PC-9 (cell line): ENCODE measurements around the gene CIBAR2. TPM values are rescaled to one million over a fixed set of nuclear protein-coding genes. Genes with fewer than 3 reads are reported as not detected.

Experiments
- BruUV-seq: library from RNA; stranded (reverse); fragments of 400-500 nt; replicated peaks from 2 replicates; lab custom pipeline; 2021; lab: Mats Ljungman, UMichigan
- CTCF ChIA-PET: fragments of 300-600 bp; sonication (Branson Sonifier 250); formaldehyde crosslinking; loops from one replicate; lab custom pipeline; 2022; ENCODE audit warnings: antibody characterized with exemption; lab: Charles Lee
- POLR2A ChIA-PET: fragments of 300-600 bp; sonication (Branson Sonifier 250); formaldehyde crosslinking; loops from one replicate; lab custom pipeline; 2022; ENCODE audit warnings: antibody characterized with exemption; ENCODE audit not compliant: unreplicated experiment; lab: Charles Lee
- DNase-seq, 2 experiments: peaks; one replicate each; pipeline versions ENCODE4 v3.0.0 to v3.0.0-alpha.2; 2015 to 2022; ENCODE audit warnings: mixed read lengths in 1 of 2
- H2AFZ ChIP-seq: fragments of 200-600 bp; sonication (generic); 2 replicates; pipeline ENCODE4 v1.8.1; 2017; ENCODE audit warnings: antibody characterized with exemption
- H3F3A ChIP-seq: fragments of 200-600 bp; sonication (generic); 2 replicates; pipeline ENCODE4 v1.8.1; 2017; ENCODE audit warnings: antibody characterized with exemption, mild to moderate bottlenecking, low read depth; ENCODE audit not compliant: insufficient read depth
- H3K27ac ChIP-seq: fragments of 200-600 bp; sonication (generic); 2 replicates; pipeline ENCODE4 v1.6.1; 2016; ENCODE audit warnings: mixed run types
- H3K27me3 ChIP-seq: fragments of 200-600 bp; sonication (generic); 2 replicates; pipeline ENCODE4 v1.6.1; 2016; ENCODE audit warnings: low read depth, mixed run types; ENCODE audit not compliant: insufficient read depth
- H3K36me3 ChIP-seq: fragments of 200-600 bp; sonication (generic); 2 replicates; pipeline ENCODE4 v1.6.1; 2016; ENCODE audit warnings: low read depth, mixed run types
- H3K4me1 ChIP-seq: fragments of 200-600 bp; sonication (generic); replicated peaks from 2 replicates; pipeline ENCODE4 v1.6.1; 2016; ENCODE audit warnings: mixed run types; ENCODE audit not compliant: insufficient read depth
- H3K4me2 ChIP-seq: fragments of 200-600 bp; sonication (generic); 2 replicates; pipeline ENCODE4 v1.6.1; 2017; ENCODE audit warnings: mixed run types
- H3K4me3 ChIP-seq: fragments of 200-600 bp; sonication (generic); 2 replicates; pipeline ENCODE4 v1.6.1; 2016; ENCODE audit warnings: mixed run types
- H3K79me2 ChIP-seq: fragments of 200-600 bp; sonication (generic); 2 replicates; pipeline ENCODE4 v1.6.1; 2017; ENCODE audit warnings: low read depth, mixed run types
- H3K9me2 ChIP-seq: fragments of 200-600 bp; sonication (generic); 2 replicates; pipeline ENCODE4 v1.8.1; 2017; ENCODE audit warnings: mild to moderate bottlenecking; ENCODE audit not compliant: insufficient read depth
- H3K9me3 ChIP-seq: fragments of 200-600 bp; sonication (generic); 2 replicates; pipeline ENCODE4 v1.8.1; 2016; ENCODE audit warnings: low read depth; ENCODE audit not compliant: insufficient read depth
- H4K20me1 ChIP-seq: fragments of 200-600 bp; sonication (generic); 2 replicates; pipeline ENCODE4 v1.8.1; 2017; ENCODE audit not compliant: insufficient read depth
- EZH2 ChIP-seq: fragments of 200-600 bp; sonication (generic); IDR thresholded peaks from 2 replicates; pipeline ENCODE4 v1.8.0; 2017; ENCODE audit warnings: antibody characterized with exemption, low read depth
- intact Hi-C: fragments of 100-400 bp; cut with micrococcal nuclease; formaldehyde crosslinking; loops from one replicate; pipeline ENCODE4 v1.10.0; 2022; ENCODE audit not compliant: unreplicated experiment
- total RNA-seq: library from RNA; stranded (reverse); gene quantifications from 2 replicates; pipeline ENCODE4 v1.2.3, GENCODE V29; 2021
- TF ChIP-seq, protein P1 (sequence below): fragments of 200-600 bp; sonication (generic); conservative IDR thresholded peaks from 2 replicates; pipeline ENCODE4 v1.6.1; 2017; ENCODE audit warnings: mixed run types, antibody characterized with exemption, mild to moderate bottlenecking, moderate library complexity

CIBAR2 gene
- total RNA-seq, 1 experiment from 2014 or later = not detected

DNA sequence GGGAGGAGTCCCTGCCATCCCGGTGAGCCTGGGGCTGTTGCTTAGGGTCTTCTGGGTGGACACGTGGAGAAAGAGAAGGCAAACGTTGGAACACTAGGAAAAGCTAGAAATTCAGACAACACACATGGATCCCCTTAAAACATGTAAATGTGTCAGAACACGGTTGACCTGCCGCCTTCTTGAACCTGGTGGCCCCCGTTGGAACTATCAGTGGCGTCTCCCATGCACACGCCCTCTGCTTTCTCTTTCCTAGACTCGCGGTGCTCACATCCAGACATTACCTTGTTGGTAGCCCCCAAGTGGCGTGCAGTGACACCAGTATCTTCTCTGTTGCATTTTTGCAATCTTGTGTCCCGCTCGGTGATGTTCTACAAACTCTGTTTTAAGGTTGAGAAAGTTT, 18.6 kb downstream of the CIBAR2 start:
- Histone ChIP-seq H3K9me3 (no peaks in the 10 kb centered on the region), H4K20me1 (no peaks in the 10 kb centered on the region), H3K27ac (no peak overlapping the region), H3K4me2 (no peak overlapping the region), H3K79me2 (no peaks in the 10 kb centered on the region), H3K27me3 (peaks cover 56% of the 10 kb centered on the region), H3K4me1 (no peaks in the 10 kb centered on the region), H3K4me3 (no peak overlapping the region), H2AFZ (no peak overlapping the region), H3K9me2 (no peaks in the 10 kb centered on the region), H3F3A (no peaks in the 10 kb centered on the region), H3K36me3 (no peaks in the 10 kb centered on the region)
- BruUV-seq = no TSS peak
- TF ChIP-seq, protein P1, sequence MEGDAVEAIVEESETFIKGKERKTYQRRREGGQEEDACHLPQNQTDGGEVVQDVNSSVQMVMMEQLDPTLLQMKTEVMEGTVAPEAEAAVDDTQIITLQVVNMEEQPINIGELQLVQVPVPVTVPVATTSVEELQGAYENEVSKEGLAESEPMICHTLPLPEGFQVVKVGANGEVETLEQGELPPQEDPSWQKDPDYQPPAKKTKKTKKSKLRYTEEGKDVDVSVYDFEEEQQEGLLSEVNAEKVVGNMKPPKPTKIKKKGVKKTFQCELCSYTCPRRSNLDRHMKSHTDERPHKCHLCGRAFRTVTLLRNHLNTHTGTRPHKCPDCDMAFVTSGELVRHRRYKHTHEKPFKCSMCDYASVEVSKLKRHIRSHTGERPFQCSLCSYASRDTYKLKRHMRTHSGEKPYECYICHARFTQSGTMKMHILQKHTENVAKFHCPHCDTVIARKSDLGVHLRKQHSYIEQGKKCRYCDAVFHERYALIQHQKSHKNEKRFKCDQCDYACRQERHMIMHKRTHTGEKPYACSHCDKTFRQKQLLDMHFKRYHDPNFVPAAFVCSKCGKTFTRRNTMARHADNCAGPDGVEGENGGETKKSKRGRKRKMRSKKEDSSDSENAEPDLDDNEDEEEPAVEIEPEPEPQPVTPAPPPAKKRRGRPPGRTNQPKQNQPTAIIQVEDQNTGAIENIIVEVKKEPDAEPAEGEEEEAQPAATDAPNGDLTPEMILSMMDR = no peak
- no peak for TF ChIP-seq EZH2
- CTCF ChIA-PET = no interaction called here
- POLR2A ChIA-PET = no interaction called here
- intact Hi-C loops = no loop called here
- no peak for DNase-seq

DNA sequence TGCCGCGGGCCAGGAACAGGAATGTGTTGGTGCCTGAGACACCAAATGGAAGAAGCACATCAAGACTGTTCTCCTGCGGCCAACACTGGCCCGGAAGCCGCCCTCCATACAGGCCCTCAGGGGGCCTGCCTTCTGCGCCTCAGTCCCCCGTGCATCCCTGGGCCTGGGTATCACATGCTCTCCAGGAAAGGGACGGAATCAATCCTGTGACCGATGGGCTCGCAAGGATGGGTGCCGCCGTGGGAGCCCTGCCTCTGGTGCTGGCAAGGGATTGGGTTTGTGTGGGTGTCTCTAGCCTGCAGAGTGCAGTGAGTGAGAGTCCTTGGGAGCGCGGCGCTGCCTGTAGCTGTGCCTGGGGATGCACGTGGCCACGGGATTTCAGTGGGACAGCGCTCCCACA, 19.4 kb downstream of the CIBAR2 start:
- H3K79me2 ChIP-seq = no peaks in the 10 kb centered on the region
- no peaks in the 10 kb centered on the region for H3K9me3 ChIP-seq
- H3K4me1 ChIP-seq = no peaks in the 10 kb centered on the region
- no peak overlapping the region for H2AFZ ChIP-seq
- ChIA-PET POLR2A (no interaction called here), CTCF (no interaction called here)
- no peak overlapping the region for H3K4me3 ChIP-seq
- TF ChIP-seq, protein P1 = no peak
- TF ChIP-seq EZH2 = no peak
- H3K36me3 ChIP-seq = no peaks in the 10 kb centered on the region
- no TSS peak for BruUV-seq
- no peak for DNase-seq
- H4K20me1 ChIP-seq = no peaks in the 10 kb centered on the region
- peaks cover 55% of the 10 kb centered on the region for H3K27me3 ChIP-seq
- intact Hi-C loops = no loop called here
- H3K4me2 ChIP-seq = no peak overlapping the region
- H3F3A ChIP-seq = no peaks in the 10 kb centered on the region
- H3K9me2 ChIP-seq = no peaks in the 10 kb centered on the region
- no peak overlapping the region for H3K27ac ChIP-seq

DNA sequence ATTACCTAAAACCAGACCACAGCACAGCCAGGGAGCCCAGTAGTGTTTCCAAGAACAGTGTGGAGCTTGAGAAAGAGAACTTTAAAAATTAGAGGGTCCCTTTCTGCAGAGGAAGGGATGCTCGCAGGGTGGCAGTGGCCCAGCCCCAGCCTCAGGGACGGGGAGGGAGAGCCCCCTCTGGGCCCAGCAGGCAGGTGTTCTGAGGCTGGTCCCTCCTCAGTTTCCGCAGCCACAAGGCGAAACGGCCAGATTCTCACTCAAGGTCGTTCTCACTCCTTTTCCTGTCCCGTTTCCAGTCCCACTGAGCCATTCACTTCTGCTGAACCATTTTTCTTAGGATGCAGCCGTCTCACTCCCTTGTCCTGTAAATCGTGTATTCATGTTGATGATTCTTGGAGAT, 20.0 kb downstream of the CIBAR2 start:
- Histone ChIP-seq H3K27ac (no peak overlapping the region), H3K79me2 (no peaks in the 10 kb centered on the region), H4K20me1 (no peaks in the 10 kb centered on the region), H3F3A (no peaks in the 10 kb centered on the region), H3K9me3 (no peaks in the 10 kb centered on the region), H3K9me2 (no peaks in the 10 kb centered on the region), H3K4me3 (no peak overlapping the region), H3K4me2 (no peak overlapping the region), H3K27me3 (peaks cover 50% of the 10 kb centered on the region), H3K4me1 (no peaks in the 10 kb centered on the region), H3K36me3 (no peaks in the 10 kb centered on the region), H2AFZ (no peak overlapping the region)
- POLR2A ChIA-PET = no interaction called here
- no TSS peak for BruUV-seq
- DNase-seq = no peak
- intact Hi-C loops = no loop called here
- no peak for TF ChIP-seq EZH2
- TF ChIP-seq, protein P1 = no peak
- CTCF ChIA-PET = no interaction called here
